Endothelial cell (in vitro differentiated cells): Measurements from ENCODE around the gene ODAM. TPM values are rescaled to one million over a fixed set of nuclear protein-coding genes. Genes with fewer than 3 reads are reported as not detected.

Experiments
- DNase-seq: peaks from one replicate; pipeline ENCODE4 v3.0.0; 2021; ENCODE audit warnings: low spot score
- H3K27ac Mint-ChIP-seq: one replicate; pipeline ENCODE4 v1.8.0; 2021; ENCODE audit warnings: mixed read lengths, inconsistent platforms; ENCODE audit not compliant: unreplicated experiment
- H3K27me3 Mint-ChIP-seq: one replicate; pipeline ENCODE4 v1.8.0; 2021; ENCODE audit warnings: mild to moderate bottlenecking, moderate library complexity, mixed read lengths, inconsistent platforms; ENCODE audit not compliant: unreplicated experiment
- H3K36me3 Mint-ChIP-seq: one replicate; pipeline ENCODE4 v1.8.0; 2021; ENCODE audit warnings: mild to moderate bottlenecking, low read depth, mixed read lengths, inconsistent platforms; ENCODE audit not compliant: unreplicated experiment
- H3K4me1 Mint-ChIP-seq: one replicate; pipeline ENCODE4 v1.8.0; 2021; ENCODE audit warnings: mild to moderate bottlenecking, mixed read lengths, inconsistent platforms; ENCODE audit not compliant: unreplicated experiment
- H3K4me3 Mint-ChIP-seq: one replicate; pipeline ENCODE4 v1.8.0; 2021; ENCODE audit warnings: mild to moderate bottlenecking, mixed read lengths, inconsistent platforms; ENCODE audit not compliant: unreplicated experiment
- H3K9me3 Mint-ChIP-seq: one replicate; pipeline ENCODE4 v1.8.0; 2021; ENCODE audit warnings: mixed read lengths, inconsistent platforms; ENCODE audit not compliant: unreplicated experiment
- long read RNA-seq: library from polyadenylated mRNA; unstranded; transcript quantifications from one replicate; pipeline ENCODE4 v2.0.0, GENCODE V29; 2020; ENCODE audit not compliant: unreplicated experiment
- total RNA-seq: library from RNA; stranded (reverse); fragmentation: NEBNext Ultra II Directional; extraction: Animal tissue kit (Norgen Biotek cat#: 25700); gene quantifications from one replicate; pipeline ENCODE4 v1.2.1, GENCODE V29; 2021; ENCODE audit not compliant: unreplicated experiment
- TF ChIP-seq, protein P1 (sequence below): fragments of 200-600 bp; sonication (generic); IDR thresholded peaks from one replicate; pipeline ENCODE4 v1.5.0; 2021; ENCODE audit warnings: antibody characterized with exemption; ENCODE audit not compliant: unreplicated experiment

ODAM gene, protein sequence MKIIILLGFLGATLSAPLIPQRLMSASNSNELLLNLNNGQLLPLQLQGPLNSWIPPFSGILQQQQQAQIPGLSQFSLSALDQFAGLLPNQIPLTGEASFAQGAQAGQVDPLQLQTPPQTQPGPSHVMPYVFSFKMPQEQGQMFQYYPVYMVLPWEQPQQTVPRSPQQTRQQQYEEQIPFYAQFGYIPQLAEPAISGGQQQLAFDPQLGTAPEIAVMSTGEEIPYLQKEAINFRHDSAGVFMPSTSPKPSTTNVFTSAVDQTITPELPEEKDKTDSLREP
- not detected for total RNA-seq
- long read RNA-seq: 0 reads

GRCh38 chr4:70195425-70195824 is at the start of gene ODAM:
TSS of gene ODAM (plus strand) at chr4:70195725. CDS start at chr4:70196544, 819 bp downstream.
- Mint-ChIP-seq H3K36me3 (no peaks in the 10 kb centered on the region), H3K4me1 (no peaks in the 10 kb centered on the region), H3K27me3 (no peaks in the 10 kb centered on the region), H3K4me3 (no peak within 1 kb of the TSS), H3K27ac (no peak within 1 kb of the TSS), H3K9me3 (no peaks in the 10 kb centered on the region)
- DNase-seq: no peak
- TF ChIP-seq, protein P1, sequence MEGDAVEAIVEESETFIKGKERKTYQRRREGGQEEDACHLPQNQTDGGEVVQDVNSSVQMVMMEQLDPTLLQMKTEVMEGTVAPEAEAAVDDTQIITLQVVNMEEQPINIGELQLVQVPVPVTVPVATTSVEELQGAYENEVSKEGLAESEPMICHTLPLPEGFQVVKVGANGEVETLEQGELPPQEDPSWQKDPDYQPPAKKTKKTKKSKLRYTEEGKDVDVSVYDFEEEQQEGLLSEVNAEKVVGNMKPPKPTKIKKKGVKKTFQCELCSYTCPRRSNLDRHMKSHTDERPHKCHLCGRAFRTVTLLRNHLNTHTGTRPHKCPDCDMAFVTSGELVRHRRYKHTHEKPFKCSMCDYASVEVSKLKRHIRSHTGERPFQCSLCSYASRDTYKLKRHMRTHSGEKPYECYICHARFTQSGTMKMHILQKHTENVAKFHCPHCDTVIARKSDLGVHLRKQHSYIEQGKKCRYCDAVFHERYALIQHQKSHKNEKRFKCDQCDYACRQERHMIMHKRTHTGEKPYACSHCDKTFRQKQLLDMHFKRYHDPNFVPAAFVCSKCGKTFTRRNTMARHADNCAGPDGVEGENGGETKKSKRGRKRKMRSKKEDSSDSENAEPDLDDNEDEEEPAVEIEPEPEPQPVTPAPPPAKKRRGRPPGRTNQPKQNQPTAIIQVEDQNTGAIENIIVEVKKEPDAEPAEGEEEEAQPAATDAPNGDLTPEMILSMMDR: no peak

DNA sequence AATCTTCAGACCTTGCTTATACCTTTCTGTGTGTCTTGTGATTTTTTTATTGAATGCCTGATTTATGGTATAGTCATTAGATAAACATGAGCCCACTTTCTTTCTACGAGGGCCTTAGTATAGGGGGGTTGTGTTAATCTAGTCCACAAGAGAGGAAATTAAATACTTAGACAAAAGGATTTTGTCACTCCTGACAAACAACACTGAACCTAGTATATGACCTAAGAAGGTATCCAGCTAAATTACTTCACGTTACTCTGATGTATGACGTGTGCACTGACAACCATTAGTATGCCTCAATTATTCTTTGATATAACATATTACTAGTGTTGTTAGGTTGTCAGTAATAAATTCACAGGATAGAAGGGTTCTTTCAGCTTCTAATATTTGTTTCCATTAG is 44.3 kb upstream of the ODAM start:
- H3K36me3 Mint-ChIP-seq: no peaks in the 10 kb centered on the region
- no peaks in the 10 kb centered on the region for H3K9me3 Mint-ChIP-seq
- TF ChIP-seq, protein P1: no peak
- DNase-seq: no peak
- H3K4me1 Mint-ChIP-seq: no peaks in the 10 kb centered on the region
- H3K27me3 Mint-ChIP-seq: no peaks in the 10 kb centered on the region
- H3K27ac Mint-ChIP-seq: no peak overlapping the region
- H3K4me3 Mint-ChIP-seq: no peak overlapping the region

- no peak overlapping the region for H3K27ac Mint-ChIP-seq
- DNase-seq: no peak
- no peaks in the 10 kb centered on the region for H3K27me3 Mint-ChIP-seq
- no peak overlapping the region for H3K4me3 Mint-ChIP-seq
- TF ChIP-seq, protein P1: no peak
- H3K36me3 Mint-ChIP-seq: no peaks in the 10 kb centered on the region
- H3K9me3 Mint-ChIP-seq: no peaks in the 10 kb centered on the region
- H3K4me1 Mint-ChIP-seq: no peaks in the 10 kb centered on the region
Observed at GRCh38 chr4:70152088-70152487, 43.4 kb upstream of the ODAM start.

- no peaks in the 10 kb centered on the region for H3K27me3 Mint-ChIP-seq
- no peaks in the 10 kb centered on the region for H3K9me3 Mint-ChIP-seq
- DNase-seq: no peak
- TF ChIP-seq, protein P1: no peak
- H3K4me1 Mint-ChIP-seq: no peaks in the 10 kb centered on the region
- H3K36me3 Mint-ChIP-seq: no peaks in the 10 kb centered on the region
- no peak within 1 kb of the TSS for H3K27ac Mint-ChIP-seq
- no peak within 1 kb of the TSS for H3K4me3 Mint-ChIP-seq
Observed at GRCh38 chr4:70153937-70154336, 41.6 kb upstream of the ODAM start, which contains the start of gene PRR27. TSS of gene PRR27 (plus strand) at chr4:70154237. CDS start at chr4:70154376, 139 bp downstream.

DNA sequence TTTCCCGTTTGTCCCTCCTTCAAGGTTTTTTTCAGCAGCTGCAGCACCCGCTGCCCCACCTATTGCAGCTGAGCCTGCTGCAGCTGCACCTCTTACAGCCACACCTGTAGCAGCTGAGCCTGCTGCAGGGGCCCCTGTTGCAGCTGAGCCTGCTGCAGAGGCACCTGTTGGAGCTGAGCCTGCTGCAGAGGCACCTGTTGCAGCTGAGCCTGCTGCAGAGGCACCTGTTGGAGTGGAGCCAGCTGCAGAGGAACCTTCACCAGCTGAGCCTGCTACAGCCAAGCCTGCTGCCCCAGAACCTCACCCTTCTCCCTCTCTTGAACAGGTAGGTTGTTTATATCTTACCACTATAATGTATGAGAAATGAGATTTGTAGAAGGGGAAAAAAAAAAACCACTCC is 36.9 kb upstream of the ODAM start:
- DNase-seq: no peak

More for the DNA sequence above, 36.9 kb upstream of the ODAM start:
- Mint-ChIP-seq H3K9me3 (no peaks in the 10 kb centered on the region), H3K36me3 (no peaks in the 10 kb centered on the region), H3K4me3 (no peak overlapping the region), H3K27me3 (no peaks in the 10 kb centered on the region), H3K27ac (no peak overlapping the region), H3K4me1 (no peaks in the 10 kb centered on the region)
- TF ChIP-seq, protein P1: no peak
